Skeletal muscle cell (primary cell): ENCODE results near the gene TRUB2.

ENCODE experiments used
- DNase-seq: peaks from one replicate; pipeline ENCODE4 v3.0.0-alpha.2; 2010; ENCODE audit warnings: low read depth
- H3K4me3 ChIP-seq: 2 replicates; pipeline ENCODE4 v1.5.1; 2011; ENCODE audit warnings: low read depth, mild to moderate bottlenecking, control low read depth, low read length, moderate library complexity

Gene TRUB2

DNA sequence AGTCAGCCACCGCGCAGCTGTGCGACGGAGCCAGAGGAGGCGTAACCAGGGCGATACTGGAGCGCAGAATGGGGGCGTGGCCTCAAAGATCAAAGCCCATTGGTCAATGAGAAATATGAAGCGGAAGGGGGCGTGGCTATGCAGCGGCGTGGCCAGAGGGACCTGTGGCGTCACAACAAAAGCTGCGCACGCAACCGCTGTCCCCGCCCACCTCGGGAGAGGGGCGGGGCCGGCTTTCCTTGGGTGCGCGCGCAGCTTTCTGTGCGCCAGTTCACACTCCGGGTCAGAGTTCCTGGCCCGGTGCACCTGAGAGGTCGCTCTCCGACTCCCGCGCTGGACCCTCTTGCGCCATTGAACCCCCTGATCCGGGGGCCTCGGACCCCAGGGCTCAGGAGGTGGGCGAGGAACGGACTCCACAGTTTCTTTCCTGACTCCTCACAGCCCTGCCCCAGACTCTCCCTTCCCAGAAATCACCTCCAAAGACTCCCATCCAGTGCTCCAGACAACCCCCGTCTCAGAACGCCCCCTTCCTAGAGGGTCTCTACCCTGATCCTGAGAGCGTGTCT lies 46.2 kb downstream of the TRUB2 start, which contains the start of gene SWI5:
Gene SWI5, plus strand, starts transcription at position 269 of the 566 bp plus-strand sequence.
- H3K4me3 ChIP-seq = peak within 1 kb of the TSS; percentile 99
- DNase-seq = peak; percentile 96

GRCh38 chr9:128275198-128276007 lies 46.8 kb downstream of the TRUB2 start, which contains the start of gene GOLGA2:
GOLGA2 (minus strand) TSS chr9:128276007; CDS start chr9:128275976, 31 bp downstream.
- peak within 1 kb of the TSS; percentile 99 for H3K4me3 ChIP-seq
- DNase-seq = no peak

DNA sequence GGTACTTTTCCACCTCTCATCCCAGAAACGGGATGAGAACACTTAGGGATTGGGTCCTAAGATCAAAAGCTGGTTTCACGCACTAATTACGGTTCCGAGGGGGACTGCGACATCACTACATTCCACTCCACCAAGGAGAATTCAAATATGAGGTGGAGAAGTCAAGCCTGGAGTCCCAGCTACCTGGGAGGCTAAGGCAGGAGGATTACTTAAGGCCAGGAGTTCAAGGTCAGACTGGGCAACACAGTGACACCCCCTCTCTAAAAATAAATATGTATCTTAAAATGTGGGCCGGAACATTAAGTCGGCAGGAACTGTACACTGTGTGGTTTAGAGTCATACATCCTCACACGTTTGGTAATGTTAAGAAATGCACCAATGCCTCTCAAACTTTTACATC lies 48.0 kb downstream of the TRUB2 start:
- H3K4me3 ChIP-seq = peak overlapping the region; percentile 99

DNA sequence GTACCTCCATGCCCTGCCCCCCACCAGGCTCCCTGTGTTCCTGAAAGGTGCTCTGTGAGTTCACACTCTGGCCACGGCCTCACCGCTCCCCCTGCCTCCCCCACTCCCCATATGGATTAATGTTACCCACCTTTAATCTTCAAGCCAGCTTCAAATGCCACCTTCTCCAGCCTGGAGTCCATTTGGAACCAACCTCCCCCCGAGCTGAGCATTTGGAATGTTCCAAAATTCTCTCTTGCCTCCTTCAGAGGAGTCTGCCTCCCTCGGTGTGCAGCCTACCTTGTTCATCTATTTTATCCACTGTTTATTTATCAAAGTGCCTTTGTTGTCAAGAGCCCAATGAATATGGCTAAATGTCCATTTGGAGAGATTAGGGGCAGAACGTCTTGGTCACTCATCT lies 50.7 kb downstream of the TRUB2 start:
- no peak overlapping the region for H3K4me3 ChIP-seq
- DNase-seq = no peak

More for the DNA sequence above, 48.0 kb downstream of the TRUB2 start:
- DNase-seq = no peak

DNA sequence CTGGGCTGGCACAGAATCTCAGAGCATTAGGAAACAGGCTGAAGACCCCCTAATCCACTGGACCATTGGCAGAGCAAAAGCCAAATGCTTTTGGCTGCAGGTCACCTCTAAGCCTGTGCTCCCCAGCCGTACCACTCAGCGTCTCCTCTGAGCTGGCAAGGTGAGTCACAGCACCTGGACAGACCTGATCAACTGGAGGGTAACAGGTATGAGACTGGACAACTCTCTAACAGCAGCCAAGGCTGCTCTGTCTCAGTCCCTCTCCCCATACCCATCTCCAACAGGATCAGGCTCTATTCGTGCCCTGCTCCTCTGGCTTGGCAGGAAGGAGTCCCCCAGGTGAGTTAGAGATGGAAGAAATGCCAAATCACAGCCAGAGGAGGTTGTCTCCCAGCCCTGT lies 51.1 kb downstream of the TRUB2 start:
- no peak overlapping the region for H3K4me3 ChIP-seq
- DNase-seq = no peak

DNA sequence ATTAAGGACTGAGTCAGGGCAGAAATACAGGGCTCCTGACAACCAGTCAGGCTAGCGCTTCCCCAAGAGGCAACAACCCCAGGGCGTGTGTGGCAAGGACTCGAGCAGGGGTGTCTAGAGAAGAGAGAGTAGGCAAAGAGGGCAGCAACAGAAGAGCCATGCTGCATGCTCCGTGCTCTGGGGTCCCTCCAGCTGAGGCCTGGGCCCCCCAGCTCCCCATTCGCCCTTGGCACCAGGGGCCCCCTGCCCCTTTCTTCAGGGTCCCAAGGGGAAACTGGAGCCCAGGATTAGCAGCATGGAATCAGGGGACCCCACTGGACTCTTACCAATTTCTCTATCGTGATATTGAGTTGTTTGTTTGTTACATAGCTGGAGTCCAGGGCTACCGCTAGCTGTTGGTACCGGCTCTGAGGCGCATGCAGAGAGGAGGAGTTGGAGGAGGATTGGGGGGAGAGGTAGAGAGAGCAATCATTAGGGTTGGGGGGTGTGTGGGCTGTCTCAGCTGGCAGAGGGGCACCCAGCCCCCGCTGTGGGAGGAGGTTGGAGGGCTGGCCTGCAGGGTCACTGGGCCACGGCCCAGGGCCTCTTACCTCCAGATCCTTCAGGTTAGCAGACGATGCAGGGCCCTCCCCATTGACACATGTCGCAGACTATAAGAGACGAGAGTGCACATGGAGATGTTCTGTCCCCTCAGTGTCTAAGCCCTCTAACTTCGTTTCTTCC lies 55.2 kb downstream of the TRUB2 start:
- H3K4me3 ChIP-seq = no peak overlapping the region
- DNase-seq = no peak

GRCh38 chr9:128265348-128265847 lies 56.8 kb downstream of the TRUB2 start:
- H3K4me3 ChIP-seq = no peak overlapping the region
- no peak for DNase-seq

GRCh38 chr9:128262687-128263086 lies 59.6 kb downstream of the TRUB2 start:
- no peak for DNase-seq
- no peak overlapping the region for H3K4me3 ChIP-seq

DNA sequence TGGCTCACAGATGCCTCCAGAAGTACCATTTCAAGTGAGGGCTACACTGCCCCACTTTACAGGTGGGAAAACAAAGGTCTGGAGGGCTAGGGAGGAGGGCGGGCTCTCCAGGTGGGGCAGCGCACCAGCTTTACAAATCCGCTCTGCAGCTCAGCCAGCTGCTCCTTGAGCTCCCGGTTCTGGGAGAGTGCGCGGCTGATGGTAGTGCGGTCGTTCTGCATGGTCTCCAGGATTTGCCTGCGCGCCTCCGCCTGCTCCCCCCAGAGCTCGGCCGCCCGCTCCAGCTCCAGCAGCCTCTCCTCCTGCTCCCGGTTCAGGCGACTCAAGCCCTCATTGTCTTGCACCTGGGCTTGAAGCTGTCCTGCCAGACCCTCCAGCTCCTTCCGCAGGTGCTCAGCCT lies 61.9 kb downstream of the TRUB2 start:
- H3K4me3 ChIP-seq = no peak overlapping the region
- no peak for DNase-seq

DNA sequence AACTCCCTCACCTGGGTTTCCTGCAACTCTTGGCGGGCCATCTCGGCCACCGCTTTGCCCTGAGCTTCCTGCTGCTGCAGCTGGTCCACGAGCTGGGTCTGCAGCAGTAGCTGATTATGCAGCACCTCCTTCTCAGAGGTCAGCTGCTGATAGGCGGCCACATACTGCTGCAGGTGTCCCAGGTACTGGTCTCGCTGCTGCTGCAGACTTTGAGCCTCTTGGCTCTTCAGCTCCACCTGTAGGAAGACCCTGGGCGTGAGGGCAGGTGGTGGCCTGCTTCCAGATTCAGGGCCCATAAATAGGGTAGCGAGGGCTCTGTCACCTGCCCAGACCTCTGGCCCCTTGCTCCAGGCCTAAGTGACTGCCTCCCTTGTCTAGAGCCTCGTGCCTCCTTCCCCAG lies 63.1 kb downstream of the TRUB2 start:
- H3K4me3 ChIP-seq = no peak overlapping the region
- no peak for DNase-seq

GRCh38 chr9:128258326-128258725 lies 63.9 kb downstream of the TRUB2 start:
- H3K4me3 ChIP-seq = no peak overlapping the region

GRCh38 chr9:128257907-128258306 lies 64.3 kb downstream of the TRUB2 start:
- H3K4me3 ChIP-seq = no peak overlapping the region
- no peak for DNase-seq

More at GRCh38 chr9:128258326-128258725, 63.9 kb downstream of the TRUB2 start:
- DNase-seq = no peak

DNA sequence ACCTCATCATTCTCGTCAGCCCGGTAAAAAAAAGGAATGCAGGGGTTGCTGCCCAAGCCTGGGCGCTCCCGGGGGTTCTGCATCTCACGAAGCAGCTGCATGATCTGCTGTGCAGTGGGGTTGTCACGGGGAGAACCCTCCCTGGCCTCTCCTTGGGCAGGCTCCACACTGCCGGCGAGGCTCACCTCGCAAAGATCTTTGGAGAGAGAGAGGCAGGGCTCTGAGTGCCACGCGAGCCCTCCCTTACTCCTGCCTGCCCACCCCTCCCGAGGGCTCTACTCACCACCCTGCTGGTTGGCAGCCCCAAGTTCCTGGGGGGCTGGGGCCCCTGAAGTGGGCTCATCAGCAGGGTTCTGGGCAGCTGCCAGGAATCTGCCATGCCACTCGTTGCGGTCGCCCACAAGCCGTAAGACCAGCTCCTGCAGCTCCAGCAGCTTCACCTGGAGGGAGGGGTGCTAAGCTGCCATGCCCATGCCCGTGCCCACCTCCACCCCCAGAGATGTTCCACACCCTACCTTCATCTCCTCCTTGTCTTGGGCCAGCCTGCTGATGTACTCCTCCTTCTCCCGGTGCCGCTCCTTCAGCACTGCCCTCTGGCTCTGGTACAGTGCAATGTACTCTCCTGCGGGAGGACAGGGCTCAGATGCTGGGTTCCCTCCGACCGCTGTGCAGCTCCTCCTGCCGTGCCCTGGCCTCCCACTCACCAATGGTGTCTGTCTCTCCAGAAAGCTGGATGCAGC lies 65.0 kb downstream of the TRUB2 start:
- no peak for DNase-seq
- no peak overlapping the region for H3K4me3 ChIP-seq
